Fibroblast of peridontal ligament (primary cell): ENCODE measurements around the gene OR4N5.
"Not testable (repeated sequence)": the region's sequence is repeated elsewhere in the genome, so short reads cannot be mapped to it uniquely, and the experiment has no call there.

Experiments
- DNase-seq: peaks from one replicate; pipeline ENCODE4 v3.0.0-alpha.2; 2010; ENCODE audit errors: extremely low read depth

OR4N5 gene

GRCh38 chr14:20138520-20138919 lies at the start of gene OR4N5:
Gene OR4N5, plus strand, starts transcription at chr14:20138820. Its CDS starts 4,916 bp downstream, at chr14:20143736.
- DNase-seq: no peak

- DNase-seq: no peak
These were observed 46.6 kb upstream of the OR4N5 start for GRCh38 chr14:20092050-20092449.

- DNase-seq: no peak
These were observed 45.2 kb upstream of the OR4N5 start for GRCh38 chr14:20093442-20093841.

GRCh38 chr14:20098926-20099770 lies 39.5 kb upstream of the OR4N5 start:
- DNase-seq: not testable (repeated sequence)

GRCh38 chr14:20110438-20110837 lies 28.2 kb upstream of the OR4N5 start, which contains the start of gene OR4K17:
Gene OR4K17, plus strand, starts transcription at chr14:20110739. Its CDS starts 6,761 bp downstream, at chr14:20117500.
- DNase-seq: no peak

GRCh38 chr14:20112321-20112720 lies 26.3 kb upstream of the OR4N5 start:
- DNase-seq: no peak

GRCh38 chr14:20116748-20117147 lies 21.9 kb upstream of the OR4N5 start:
- no peak for DNase-seq

- no peak for DNase-seq
These were observed 19.8 kb upstream of the OR4N5 start for GRCh38 chr14:20118795-20119194.

GRCh38 chr14:20143911-20144310 lies 5.3 kb downstream of the OR4N5 start:
- no peak for DNase-seq

- no peak for DNase-seq
These were observed 6.2 kb downstream of the OR4N5 start for GRCh38 chr14:20144820-20145219.

- DNase-seq: no peak
These were observed 25.8 kb downstream of the OR4N5 start for GRCh38 chr14:20164462-20164861.

GRCh38 chr14:20167091-20167490 lies 28.5 kb downstream of the OR4N5 start:
- DNase-seq: no peak

GRCh38 chr14:20169852-20170251 lies 31.2 kb downstream of the OR4N5 start:
- peak; percentile 41 for DNase-seq

- DNase-seq: not testable (repeated sequence)
These were observed 35.6 kb downstream of the OR4N5 start for GRCh38 chr14:20174205-20174604.

GRCh38 chr14:20176330-20176729 lies 37.7 kb downstream of the OR4N5 start:
- no peak for DNase-seq

GRCh38 chr14:20177433-20177974 lies 38.9 kb downstream of the OR4N5 start:
- no peak for DNase-seq

GRCh38 chr14:20179218-20179617 lies 40.6 kb downstream of the OR4N5 start:
- no peak for DNase-seq

- no peak for DNase-seq
These were observed 41.3 kb downstream of the OR4N5 start for GRCh38 chr14:20179880-20180279.

- no peak for DNase-seq
These were observed 41.9 kb downstream of the OR4N5 start for GRCh38 chr14:20180486-20180885.

GRCh38 chr14:20184181-20184580 lies 45.6 kb downstream of the OR4N5 start:
- no peak for DNase-seq

- DNase-seq: no peak
These were observed 52.0 kb downstream of the OR4N5 start, which contains the start of gene OR11G2 for GRCh38 chr14:20190596-20190995. Gene OR11G2, plus strand, starts transcription at chr14:20190896. Its CDS starts 6,542 bp downstream, at chr14:20197438.

GRCh38 chr14:20191396-20191795 lies 52.8 kb downstream of the OR4N5 start:
- DNase-seq: no peak

- no peak for DNase-seq
These were observed 55.5 kb downstream of the OR4N5 start for GRCh38 chr14:20194101-20194500.
